ENCODE data around the gene RAD51B.

GRCh38 chr14:68766299-68767247 lies 947.0 kb downstream of the RAD51B start:
- TF ChIP-seq CTCF (IDR thresholded peaks at IDR 0.05 in 2 of 3, conservative IDR thresholded peaks at IDR 0.05 in 1 of 3; ENCODE audit: borderline replicate concordance in 1 of 3, insufficient read depth in 1 of 3, low read depth in 2 of 3, low read length in 2 of 3): no peak
- TF ChIP-seq EZH2 (IDR thresholded peaks at IDR 0.05): no peak
- no peak for TF ChIP-seq EZH2phosphoT487 (IDR thresholded peaks at IDR 0.05; ENCODE audit: borderline replicate concordance)
- no peak for TF ChIP-seq POLR2A (IDR thresholded peaks at IDR 0.05; ENCODE audit: borderline replicate concordance, extremely low read depth, insufficient read depth, insufficient read length)
- TF ChIP-seq SRF (IDR thresholded peaks at IDR 0.05; ENCODE audit: low read depth): no peak
- TF ChIP-seq ZNF274 (IDR thresholded peaks at IDR 0.05; ENCODE audit: low read depth, low read length): no peak
- no peak for TF ChIP-seq ELF1 (IDR thresholded peaks at IDR 0.05; ENCODE audit: borderline replicate concordance, low read depth)
- TF ChIP-seq ATF3 (IDR thresholded peaks at IDR 0.05): no peak
- no peak for TF ChIP-seq SP1 (IDR thresholded peaks at IDR 0.05; ENCODE audit: low read depth)
- TF ChIP-seq CBX3 (IDR thresholded peaks at IDR 0.05; ENCODE audit: low read depth): no peak

All from HCT116 (cell line).